DND-41 (cell line): ENCODE data around the gene BYSL.

ENCODE experiments used
- EZH2 ChIP-seq: IDR thresholded peaks from 3 replicates; pipeline ENCODE4 v1.6.1; 2012; ENCODE audit warnings: borderline replicate concordance, low read depth, mild to moderate bottlenecking, moderate library complexity, low read length, inconsistent platforms; ENCODE audit not compliant: severe bottlenecking
- TF ChIP-seq, protein P1 (sequence below): IDR thresholded peaks from 2 replicates; pipeline ENCODE4 v1.5.1; 2012; ENCODE audit warnings: borderline replicate concordance, low read length, moderate library complexity, mild to moderate bottlenecking; ENCODE audit not compliant: poor library complexity, severe bottlenecking; ENCODE audit errors: extremely low read depth

DNA sequence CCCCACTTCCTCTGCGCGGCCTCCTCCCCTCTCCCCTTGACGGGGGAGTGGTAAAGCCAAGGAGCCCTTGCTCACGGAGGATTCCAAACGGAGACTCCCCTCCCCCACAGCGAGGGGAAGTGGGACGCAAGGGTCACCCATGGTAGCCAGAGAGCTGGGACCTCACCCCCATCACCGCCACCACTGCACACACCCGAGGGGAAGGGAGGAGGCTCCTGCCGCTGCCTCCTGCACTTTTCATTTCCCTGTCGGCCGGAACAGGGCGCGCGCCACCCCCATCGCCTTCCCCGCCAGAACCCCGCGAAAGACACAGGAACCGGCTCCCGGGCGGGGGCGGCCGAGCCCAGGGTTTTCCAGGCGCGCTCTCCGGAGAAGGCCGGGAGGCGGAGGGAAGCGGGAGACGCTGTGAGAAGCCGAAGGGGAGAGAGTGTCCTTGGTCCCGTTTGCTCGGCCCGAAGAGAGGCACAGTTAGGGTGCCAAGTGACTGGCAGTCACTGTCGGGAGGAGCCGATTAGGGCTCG, 19.5 kb downstream of the BYSL start:
- TF ChIP-seq, protein P1, sequence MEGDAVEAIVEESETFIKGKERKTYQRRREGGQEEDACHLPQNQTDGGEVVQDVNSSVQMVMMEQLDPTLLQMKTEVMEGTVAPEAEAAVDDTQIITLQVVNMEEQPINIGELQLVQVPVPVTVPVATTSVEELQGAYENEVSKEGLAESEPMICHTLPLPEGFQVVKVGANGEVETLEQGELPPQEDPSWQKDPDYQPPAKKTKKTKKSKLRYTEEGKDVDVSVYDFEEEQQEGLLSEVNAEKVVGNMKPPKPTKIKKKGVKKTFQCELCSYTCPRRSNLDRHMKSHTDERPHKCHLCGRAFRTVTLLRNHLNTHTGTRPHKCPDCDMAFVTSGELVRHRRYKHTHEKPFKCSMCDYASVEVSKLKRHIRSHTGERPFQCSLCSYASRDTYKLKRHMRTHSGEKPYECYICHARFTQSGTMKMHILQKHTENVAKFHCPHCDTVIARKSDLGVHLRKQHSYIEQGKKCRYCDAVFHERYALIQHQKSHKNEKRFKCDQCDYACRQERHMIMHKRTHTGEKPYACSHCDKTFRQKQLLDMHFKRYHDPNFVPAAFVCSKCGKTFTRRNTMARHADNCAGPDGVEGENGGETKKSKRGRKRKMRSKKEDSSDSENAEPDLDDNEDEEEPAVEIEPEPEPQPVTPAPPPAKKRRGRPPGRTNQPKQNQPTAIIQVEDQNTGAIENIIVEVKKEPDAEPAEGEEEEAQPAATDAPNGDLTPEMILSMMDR, result peak; percentile 18
- TF ChIP-seq EZH2, result no peak
